ENCODE data around the gene MYH7. TPM values are rescaled to one million over a fixed set of nuclear protein-coding genes. Genes with fewer than 3 reads are reported as not detected.

Gene MYH7
- total RNA-seq, 1 experiment from 2014 or later: not detected

DNA sequence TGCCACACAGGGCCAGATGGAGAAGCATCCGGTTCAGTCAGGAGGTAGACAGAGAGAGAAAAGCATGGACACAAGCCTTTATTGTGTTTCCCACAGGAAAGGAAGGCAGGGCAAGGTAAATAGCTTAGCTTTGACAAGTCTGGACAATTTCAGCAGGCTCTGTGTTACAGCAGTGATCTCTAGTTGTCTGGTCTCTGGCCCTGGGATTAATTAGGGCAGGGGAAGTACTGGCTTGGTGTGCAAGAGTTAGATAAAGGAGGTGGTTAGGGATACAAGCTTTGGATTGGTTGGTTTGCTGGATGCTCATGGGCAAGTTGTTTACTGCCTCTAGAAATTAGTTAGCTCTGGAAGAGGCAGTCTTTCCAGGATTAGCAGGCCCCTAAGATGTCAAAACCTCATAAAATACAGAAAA, 19.0 kb upstream of the MYH7 start:
- ChIA-PET CTCF (interaction anchor here (1.0 to 1.8 kb wide), 2 partner anchors 9 to 105 kb away, joined by 3 read pairs; no protein-coding TSS in a partner anchor), POLR2A (interaction anchor here (0.7 to 1.0 kb wide), 2 partner anchors 15 to 20 kb away, joined by 3 read pairs; partner anchors contain the start of gene NGDN)
- no peak for TF ChIP-seq CTCF (IDR thresholded peaks at IDR 0.05; ENCODE audit: unreplicated experiment)
- BruUV-seq (replicated peaks): no TSS peak
- DNase-seq (ENCODE audit: unreplicated experiment): no peak
- H3K4me1 Mint-ChIP-seq (ENCODE audit: insufficient read depth, unreplicated experiment): no peaks in the 10 kb centered on the region
- H3K36me3 Mint-ChIP-seq (ENCODE audit: insufficient read depth, unreplicated experiment): no peaks in the 10 kb centered on the region
- H3K27me3 Mint-ChIP-seq (ENCODE audit: insufficient read depth, unreplicated experiment): peaks cover 19% of the 10 kb centered on the region
- H3K4me3 Mint-ChIP-seq (ENCODE audit: unreplicated experiment): no peak overlapping the region
- no peak overlapping the region for H3K27ac Mint-ChIP-seq (ENCODE audit: low read depth, unreplicated experiment)
- intact Hi-C loops (cut with micrococcal nuclease): no loop called here
- no peaks in the 10 kb centered on the region for H3K9me3 Mint-ChIP-seq (ENCODE audit: unreplicated experiment)

DNA sequence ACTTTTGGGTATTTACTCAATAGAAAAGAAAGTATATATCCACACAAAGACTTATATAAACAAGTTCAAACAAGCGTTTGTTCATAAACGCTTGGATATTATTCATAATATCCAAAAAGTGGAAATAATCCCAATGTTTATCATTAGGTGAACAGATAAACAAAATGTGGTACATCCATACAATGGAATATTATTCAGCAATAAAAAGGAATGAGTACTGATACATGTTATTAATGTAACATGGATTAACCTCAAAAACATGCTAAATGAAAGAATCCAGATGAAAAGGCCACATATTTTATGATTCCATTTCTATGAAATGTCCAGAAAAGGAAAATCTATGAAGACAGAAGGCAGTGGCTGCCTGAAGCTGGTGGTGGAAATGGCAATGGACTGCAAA, 16.8 kb upstream of the MYH7 start:
- Mint-ChIP-seq H3K9me3 (ENCODE audit: unreplicated experiment) (no peaks in the 10 kb centered on the region), H3K4me3 (ENCODE audit: unreplicated experiment) (no peak overlapping the region), H3K36me3 (ENCODE audit: insufficient read depth, unreplicated experiment) (no peaks in the 10 kb centered on the region), H3K27me3 (ENCODE audit: insufficient read depth, unreplicated experiment) (peaks cover 26% of the 10 kb centered on the region), H3K4me1 (ENCODE audit: insufficient read depth, unreplicated experiment) (no peaks in the 10 kb centered on the region), H3K27ac (ENCODE audit: low read depth, unreplicated experiment) (no peak overlapping the region)
- no peak for DNase-seq (ENCODE audit: unreplicated experiment)
- TF ChIP-seq CTCF (IDR thresholded peaks at IDR 0.05; ENCODE audit: unreplicated experiment): no peak
- BruUV-seq (replicated peaks): no TSS peak
- intact Hi-C loops (cut with micrococcal nuclease): no loop called here
- CTCF ChIA-PET: interaction anchor here (0.7 to 1.4 kb wide), 3 partner anchors 16 to 124 kb away, joined by 3 to 7 read pairs (median 5); no protein-coding TSS in a partner anchor
- POLR2A ChIA-PET: no interaction called here

DNA sequence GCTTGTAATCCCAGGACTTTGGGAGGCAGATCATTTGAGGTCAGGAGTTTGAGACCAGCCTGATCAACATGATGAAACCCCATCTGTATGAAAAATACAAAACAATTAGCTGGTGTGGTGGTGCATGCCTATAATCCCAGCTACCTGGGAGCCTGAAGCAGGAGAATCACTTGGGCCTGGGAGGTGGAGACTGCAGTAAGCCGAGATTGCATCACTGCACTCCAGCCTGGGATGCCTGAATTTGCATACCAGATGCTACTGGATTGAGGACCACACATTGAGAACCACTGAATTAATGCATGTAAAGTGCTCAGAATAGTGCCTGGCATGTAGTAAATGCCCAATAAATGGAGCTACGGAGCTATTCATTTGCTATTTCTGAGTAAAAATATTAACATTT, 14.9 kb upstream of the MYH7 start:
- intact Hi-C loops (cut with micrococcal nuclease): no loop called here
- no TSS peak for BruUV-seq (replicated peaks)

GRCh38 chr14:23449314-23449713, 13.9 kb upstream of the MYH7 start:
- Mint-ChIP-seq H3K36me3 (ENCODE audit: insufficient read depth, unreplicated experiment) (no peaks in the 10 kb centered on the region), H3K4me1 (ENCODE audit: insufficient read depth, unreplicated experiment) (no peaks in the 10 kb centered on the region), H3K27me3 (ENCODE audit: insufficient read depth, unreplicated experiment) (peaks cover 14% of the 10 kb centered on the region), H3K27ac (ENCODE audit: low read depth, unreplicated experiment) (no peak overlapping the region), H3K4me3 (ENCODE audit: unreplicated experiment) (no peak overlapping the region), H3K9me3 (ENCODE audit: unreplicated experiment) (no peaks in the 10 kb centered on the region)
- intact Hi-C loops (cut with micrococcal nuclease): no loop called here
- ChIA-PET POLR2A (no interaction called here), CTCF (no interaction called here)
- no peak for TF ChIP-seq CTCF (IDR thresholded peaks at IDR 0.05; ENCODE audit: unreplicated experiment)
- BruUV-seq (replicated peaks): no TSS peak
- DNase-seq (ENCODE audit: unreplicated experiment): no peak

More for the DNA sequence above, 14.9 kb upstream of the MYH7 start:
- no peak for DNase-seq (ENCODE audit: unreplicated experiment)
- no peak for TF ChIP-seq CTCF (IDR thresholded peaks at IDR 0.05; ENCODE audit: unreplicated experiment)
- Mint-ChIP-seq H3K4me3 (ENCODE audit: unreplicated experiment) (no peak overlapping the region), H3K27ac (ENCODE audit: low read depth, unreplicated experiment) (no peak overlapping the region), H3K36me3 (ENCODE audit: insufficient read depth, unreplicated experiment) (no peaks in the 10 kb centered on the region), H3K27me3 (ENCODE audit: insufficient read depth, unreplicated experiment) (peaks cover 25% of the 10 kb centered on the region), H3K9me3 (ENCODE audit: unreplicated experiment) (no peaks in the 10 kb centered on the region), H3K4me1 (ENCODE audit: insufficient read depth, unreplicated experiment) (no peaks in the 10 kb centered on the region)
- CTCF ChIA-PET: no interaction called here
- POLR2A ChIA-PET: no interaction called here
